ENCODE data around the gene EXOC3L1.

GRCh38 chr16:67173323-67173722, 16.6 kb downstream of the EXOC3L1 start:
- no peak for TF ChIP-seq CTCF (IDR thresholded peaks at IDR 0.05)
- TF ChIP-seq POLR2A (IDR thresholded peaks at IDR 0.05), result no peak
